ENCODE measurements around the gene GRIK2. TPM values are rescaled to one million over a fixed set of nuclear protein-coding genes. Genes with fewer than 3 reads are reported as not detected.
A peak's percentile ranks its signal among the peaks of the same experiment; 100 is the strongest.
"Not testable (repeated sequence)": the region's sequence is repeated elsewhere in the genome, so short reads cannot be mapped to it uniquely, and the experiment has no call there.

The GRIK2 gene
- total RNA-seq, result 1 to 10 TPM; 1.5 to 1.7 TPM
- long read RNA-seq, donor 1, partial matches to known transcripts, result 0 of 2 reads
- long read RNA-seq, donor 1, other reads (novel, unspliced or antisense), result 2 of 2 reads
- long read RNA-seq, donor 2, result 0 reads

GRCh38 chr6:101393251-101393828 lies at the start of gene GRIK2:
Gene GRIK2 (plus strand): TSS chr6:101393708.
- DNase-seq (ENCODE audit: low spot score), result no peak
- intact Hi-C loops (cut with DNase I), result no loop called here

GRCh38 chr6:101344885-101345284 lies 48.6 kb upstream of the GRIK2 start:
- no peak for DNase-seq (ENCODE audit: low spot score)
- intact Hi-C loops (cut with DNase I), result no loop called here

GRCh38 chr6:101348816-101349215 lies 44.7 kb upstream of the GRIK2 start:
- DNase-seq (ENCODE audit: low spot score), result no peak
- intact Hi-C loops (cut with DNase I), result no loop called here

GRCh38 chr6:101350631-101351030 lies 42.9 kb upstream of the GRIK2 start:
- intact Hi-C loops (cut with DNase I); DNase-seq (ENCODE audit: low spot score): not testable (repeated sequence)

GRCh38 chr6:101351173-101351572 lies 42.3 kb upstream of the GRIK2 start:
- intact Hi-C loops (cut with DNase I), result no loop called here
- no peak for DNase-seq (ENCODE audit: low spot score)

- DNase-seq (ENCODE audit: low spot score), result no peak
- intact Hi-C loops (cut with DNase I), result no loop called here
These were observed 41.2 kb upstream of the GRIK2 start for GRCh38 chr6:101352316-101352715.

GRCh38 chr6:101365181-101365580 lies 28.3 kb upstream of the GRIK2 start:
- DNase-seq (ENCODE audit: low spot score), result no peak
- intact Hi-C loops (cut with DNase I), result no loop called here

GRCh38 chr6:101379926-101380325 lies 13.6 kb upstream of the GRIK2 start:
- intact Hi-C loops (cut with DNase I), result no loop called here
- no peak for DNase-seq (ENCODE audit: low spot score)

GRCh38 chr6:101380897-101381630 lies 12.4 kb upstream of the GRIK2 start:
- intact Hi-C loops (cut with DNase I), result no loop called here
- DNase-seq (ENCODE audit: low spot score), result no peak

GRCh38 chr6:101383747-101384146 lies 9.8 kb upstream of the GRIK2 start:
- intact Hi-C loops (cut with DNase I); DNase-seq (ENCODE audit: low spot score): not testable (repeated sequence)

- intact Hi-C loops (cut with DNase I), result no loop called here
- DNase-seq (ENCODE audit: low spot score), result no peak
These were observed 6.5 kb upstream of the GRIK2 start for GRCh38 chr6:101386982-101387381.

GRCh38 chr6:101391772-101392585 lies 1.5 kb upstream of the GRIK2 start:
- intact Hi-C loops (cut with DNase I), result no loop called here
- DNase-seq (ENCODE audit: low spot score), result no peak

GRCh38 chr6:101392586-101393230 lies 800 bp upstream of the GRIK2 start:
- intact Hi-C loops (cut with DNase I), result no loop called here
- DNase-seq (ENCODE audit: low spot score), result no peak

- DNase-seq (ENCODE audit: low spot score), result no peak
- intact Hi-C loops (cut with DNase I), result no loop called here
These were observed 332 bp downstream of the GRIK2 start for GRCh38 chr6:101393829-101394251.

GRCh38 chr6:101394936-101395335 lies 1.4 kb downstream of the GRIK2 start:
- intact Hi-C loops (cut with DNase I), result no loop called here
- DNase-seq (ENCODE audit: low spot score), result no peak

- DNase-seq (ENCODE audit: low spot score), result no peak
- intact Hi-C loops (cut with DNase I), result no loop called here
These were observed 1.8 kb downstream of the GRIK2 start for GRCh38 chr6:101395345-101395744.

GRCh38 chr6:101396548-101397173 lies 3.2 kb downstream of the GRIK2 start:
- DNase-seq (ENCODE audit: low spot score), result peak; percentile 85
- intact Hi-C loops (cut with DNase I), result no loop called here

GRCh38 chr6:101397199-101397598 lies 3.7 kb downstream of the GRIK2 start:
- intact Hi-C loops (cut with DNase I), result no loop called here
- no peak for DNase-seq (ENCODE audit: low spot score)

Data from posterior vena cava (tissue), 2 donors.